CD4-positive, alpha-beta T cell treated with Interleukin-21 for 1 hour (primary cell): ENCODE results near the gene EN2.
"Not testable (repeated sequence)": the region's sequence is repeated elsewhere in the genome, so short reads cannot be mapped to it uniquely, and the experiment has no call there.

ENCODE experiments used
- DNase-seq: peaks from one replicate; pipeline ENCODE4 v3.0.0-alpha.2; 2020

EN2 gene

DNA sequence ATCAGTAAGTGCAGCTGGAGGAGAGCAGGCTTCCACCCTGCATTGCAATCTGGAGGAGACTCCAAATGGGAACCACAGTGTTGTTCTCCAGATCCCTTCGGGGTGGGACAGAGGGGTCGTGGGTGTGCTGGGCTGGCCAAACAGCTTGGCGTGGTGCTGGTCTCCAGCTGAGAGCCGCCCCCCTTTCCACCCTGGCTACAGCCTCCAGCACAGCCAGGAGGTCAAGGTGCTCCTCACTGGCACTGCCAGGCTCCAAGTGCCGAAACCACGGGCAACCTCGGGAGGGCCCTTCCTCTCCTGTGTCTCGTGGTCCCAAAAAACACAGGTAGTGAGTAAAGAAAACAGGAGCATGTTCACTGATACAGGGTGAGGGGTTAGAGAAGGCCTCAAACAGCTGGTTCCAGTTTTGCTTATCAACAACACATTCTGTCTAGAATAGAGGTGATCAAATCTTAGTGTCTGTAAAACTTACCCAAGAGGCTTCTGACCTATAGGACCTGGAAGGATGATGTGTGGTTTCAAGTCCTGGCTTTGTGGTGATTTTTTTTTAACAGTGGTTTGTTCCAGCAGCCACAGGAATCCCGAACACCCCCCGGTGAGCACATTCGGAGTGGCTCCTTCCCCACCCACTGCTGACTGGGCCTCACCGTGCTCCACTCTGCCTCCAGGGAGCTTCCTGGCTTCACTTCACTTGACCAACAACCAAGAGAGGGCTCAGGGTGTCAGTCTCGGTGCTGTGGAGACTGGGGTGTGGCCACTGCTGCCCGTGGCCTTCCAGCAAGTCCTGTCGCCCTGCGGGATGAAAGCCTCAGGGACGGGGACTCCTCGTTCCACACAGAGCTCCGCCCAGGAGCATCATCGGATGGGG is 31.2 kb upstream of the EN2 start:
- no peak for DNase-seq

DNA sequence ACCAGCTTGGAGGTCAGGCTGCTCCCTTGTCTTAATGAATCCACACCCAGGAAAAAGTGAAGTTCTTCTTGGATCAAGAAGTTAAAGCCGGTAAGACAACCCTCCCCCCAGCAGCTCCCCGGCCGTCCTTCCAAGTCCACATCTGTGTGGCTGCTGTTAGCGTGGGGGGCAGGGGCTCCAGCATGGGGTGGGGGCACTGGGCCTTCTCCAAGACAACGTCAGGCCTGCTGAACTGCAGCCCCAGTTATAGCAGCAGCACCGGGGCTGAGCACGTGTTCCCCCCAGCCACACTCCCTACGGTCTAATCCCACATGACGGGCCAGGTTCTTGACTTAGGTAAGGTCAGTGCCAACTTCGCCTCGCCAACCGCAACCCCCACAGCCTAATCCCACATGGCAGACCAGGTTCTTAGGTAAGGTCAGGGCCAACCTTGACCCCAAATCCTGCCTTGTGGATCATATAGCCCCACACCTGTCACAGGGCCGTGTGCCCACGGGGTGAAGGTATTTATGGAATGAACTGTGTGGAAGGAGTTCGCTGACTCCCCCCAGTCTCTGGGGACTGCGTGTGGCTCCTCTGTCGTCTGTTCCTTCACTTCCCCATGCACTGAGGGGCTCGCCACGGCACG is 30.4 kb upstream of the EN2 start:
- DNase-seq: no peak

DNA sequence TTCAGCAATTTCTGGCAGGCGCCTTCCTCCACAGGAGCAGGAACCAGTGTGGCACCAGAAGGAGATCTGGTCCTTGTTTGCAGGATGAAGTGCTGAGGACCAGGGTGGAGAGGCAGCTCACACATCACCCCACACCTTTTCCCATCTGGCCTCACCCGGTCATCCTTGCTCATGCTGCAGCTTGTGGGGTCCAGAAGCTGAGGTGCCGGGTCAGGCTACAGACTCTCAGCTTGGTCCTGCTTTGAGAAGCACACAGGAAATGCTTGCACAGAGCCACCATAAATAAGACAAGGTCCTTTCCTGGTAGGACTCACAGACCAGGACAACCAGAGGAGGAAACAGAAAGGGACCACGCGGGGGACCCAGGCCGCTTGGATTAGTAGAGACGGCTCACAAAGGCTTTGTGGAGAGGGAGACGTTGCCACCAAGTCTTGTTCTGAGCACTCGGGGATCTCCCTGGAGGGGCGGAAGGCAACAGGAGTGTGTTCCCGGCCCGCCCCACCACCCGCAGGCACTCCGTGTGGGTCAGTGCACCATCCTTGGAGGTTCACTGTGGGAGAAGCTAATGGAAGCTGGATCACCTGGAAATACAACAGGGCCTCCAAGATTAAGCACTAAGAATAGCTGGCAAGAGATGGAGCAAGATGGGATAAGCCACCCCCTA is 29.6 kb upstream of the EN2 start:
- no peak for DNase-seq

DNA sequence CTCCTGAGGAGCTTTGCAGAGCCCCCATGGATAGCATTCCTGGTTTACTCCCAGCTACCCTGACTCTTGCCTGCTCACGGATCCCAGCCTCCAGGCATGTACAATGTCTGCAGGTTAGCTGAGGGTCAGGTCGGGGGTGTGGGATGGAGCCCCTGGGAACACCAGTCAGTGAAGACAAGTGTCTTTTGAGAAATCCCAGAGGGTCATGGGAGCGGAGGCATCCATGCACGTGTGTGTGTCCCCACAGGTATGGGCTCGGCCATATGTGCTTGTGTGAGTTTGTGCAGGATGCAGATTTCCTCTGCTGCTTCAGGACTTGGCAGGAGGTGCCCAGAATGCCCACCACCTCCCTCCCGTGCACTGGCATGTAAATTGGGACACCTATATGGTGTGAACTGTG is 28.3 kb upstream of the EN2 start:
- no peak for DNase-seq

DNA sequence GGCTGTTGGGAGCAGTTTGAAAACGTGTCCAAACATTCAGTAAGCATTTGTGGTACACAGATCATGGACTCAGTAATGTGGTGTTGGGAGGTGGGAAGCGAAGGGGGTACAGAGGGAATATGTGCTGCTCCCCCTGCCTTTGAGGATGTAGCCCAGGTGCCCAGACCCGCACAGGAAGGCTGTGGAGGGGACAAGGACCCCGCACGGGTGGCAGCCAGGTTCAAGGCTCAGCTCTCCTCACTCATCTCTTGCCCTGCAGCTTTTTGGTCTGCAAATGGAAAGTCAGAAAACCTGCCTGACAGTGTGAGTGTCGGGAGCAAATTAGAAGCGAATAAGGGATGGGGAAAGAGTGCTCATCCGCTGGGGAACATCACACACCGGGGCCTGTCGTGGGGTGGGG is 27.3 kb upstream of the EN2 start:
- no peak for DNase-seq

DNA sequence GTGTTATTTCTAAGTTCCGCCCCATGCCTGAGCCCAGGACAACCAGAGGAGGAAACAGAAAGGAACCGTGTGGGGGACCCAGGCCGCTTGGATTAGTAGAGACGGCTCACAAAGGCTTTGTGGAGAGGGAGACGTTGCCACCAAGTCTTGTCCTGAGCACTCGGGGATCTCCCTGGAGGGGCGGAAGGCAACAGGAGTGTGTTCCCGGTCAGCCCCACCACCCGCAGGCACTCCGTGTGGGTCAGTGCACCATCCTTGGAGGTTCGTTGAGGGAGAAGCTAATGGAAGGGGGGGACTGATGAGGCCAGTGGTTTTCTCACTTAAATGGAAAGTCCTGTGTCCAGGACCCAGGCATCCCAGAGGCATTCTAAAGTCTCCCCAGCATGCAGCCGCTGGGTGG is 26.7 kb upstream of the EN2 start:
- no peak for DNase-seq

DNA sequence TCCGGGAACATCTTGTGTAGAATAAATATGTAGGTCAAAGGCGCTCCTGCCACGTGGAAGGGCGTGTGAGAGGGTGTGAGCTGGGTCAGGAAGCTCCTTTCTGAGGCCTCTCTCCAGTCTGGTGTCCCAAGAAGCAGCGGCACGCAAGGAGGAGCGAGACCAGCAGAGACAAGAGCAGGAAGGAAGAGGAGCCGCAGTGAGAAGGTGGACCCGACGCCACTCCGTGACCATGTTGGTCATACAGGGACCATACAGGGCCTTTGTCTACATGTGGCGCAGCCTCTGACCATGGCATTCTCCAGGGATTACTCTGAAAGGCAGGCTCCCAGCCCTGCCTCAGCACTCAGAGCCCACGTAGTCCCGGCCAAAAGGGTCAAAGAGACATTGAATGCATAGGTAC is 26.2 kb upstream of the EN2 start:
- no peak for DNase-seq

DNA sequence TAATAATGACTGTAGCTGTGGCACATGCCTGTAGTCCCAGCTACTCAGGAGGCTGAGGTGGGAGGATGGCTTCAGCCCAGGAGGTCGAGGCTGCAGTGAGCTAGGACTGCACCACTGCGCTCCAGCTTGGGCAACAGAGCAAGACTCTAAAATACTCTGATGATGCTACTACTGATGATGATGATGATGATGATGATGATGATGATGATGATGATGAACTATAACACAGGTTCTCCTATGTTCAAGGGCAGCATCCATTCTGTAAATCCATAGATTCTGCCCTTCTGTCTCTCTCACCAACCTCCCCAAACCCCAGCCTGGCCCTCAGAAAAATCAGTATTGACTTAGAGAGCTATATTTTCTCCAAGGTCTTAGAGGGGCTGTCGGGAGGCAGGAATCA is 22.8 kb upstream of the EN2 start:
- no peak for DNase-seq

DNA sequence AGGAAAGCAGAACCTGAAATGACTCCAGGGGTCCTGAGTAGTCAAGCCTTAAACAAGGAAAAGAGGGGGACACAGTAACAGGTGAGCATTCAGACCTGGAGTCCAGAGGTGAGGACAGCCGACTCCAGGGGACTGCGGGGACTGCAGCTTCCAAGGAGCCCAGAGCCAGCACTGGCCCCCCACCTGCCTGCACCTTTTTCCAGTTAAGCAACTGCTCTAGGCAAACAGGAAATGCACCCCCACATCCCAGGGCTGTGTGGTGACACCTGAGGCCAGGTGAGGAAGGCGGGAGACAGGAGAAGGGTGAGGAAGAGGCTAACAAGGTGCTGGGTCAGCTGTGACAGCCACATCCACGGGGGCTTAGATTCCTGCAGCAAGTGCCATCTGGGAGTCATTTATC is 20.1 kb upstream of the EN2 start:
- no peak for DNase-seq

DNA sequence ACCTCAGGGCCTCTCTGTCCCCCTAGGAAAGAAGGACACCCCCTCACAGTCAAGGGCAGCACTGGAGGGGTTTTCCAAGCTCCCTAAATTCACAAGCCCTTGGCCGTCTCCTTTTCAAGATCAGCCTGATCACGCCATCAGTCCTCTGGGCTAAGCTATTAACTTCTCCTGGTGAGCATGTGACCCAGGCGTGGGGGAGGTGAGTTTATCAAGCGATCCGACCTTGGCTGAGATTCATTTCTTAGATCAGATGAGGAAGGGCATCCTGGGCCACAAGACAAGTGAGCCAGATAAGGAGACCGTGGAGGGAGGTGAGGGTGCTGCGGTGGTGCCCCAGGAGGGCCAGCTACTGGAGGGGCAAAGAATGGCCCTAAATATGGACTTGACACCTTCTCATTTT is 19.2 kb upstream of the EN2 start:
- DNase-seq: no peak

DNA sequence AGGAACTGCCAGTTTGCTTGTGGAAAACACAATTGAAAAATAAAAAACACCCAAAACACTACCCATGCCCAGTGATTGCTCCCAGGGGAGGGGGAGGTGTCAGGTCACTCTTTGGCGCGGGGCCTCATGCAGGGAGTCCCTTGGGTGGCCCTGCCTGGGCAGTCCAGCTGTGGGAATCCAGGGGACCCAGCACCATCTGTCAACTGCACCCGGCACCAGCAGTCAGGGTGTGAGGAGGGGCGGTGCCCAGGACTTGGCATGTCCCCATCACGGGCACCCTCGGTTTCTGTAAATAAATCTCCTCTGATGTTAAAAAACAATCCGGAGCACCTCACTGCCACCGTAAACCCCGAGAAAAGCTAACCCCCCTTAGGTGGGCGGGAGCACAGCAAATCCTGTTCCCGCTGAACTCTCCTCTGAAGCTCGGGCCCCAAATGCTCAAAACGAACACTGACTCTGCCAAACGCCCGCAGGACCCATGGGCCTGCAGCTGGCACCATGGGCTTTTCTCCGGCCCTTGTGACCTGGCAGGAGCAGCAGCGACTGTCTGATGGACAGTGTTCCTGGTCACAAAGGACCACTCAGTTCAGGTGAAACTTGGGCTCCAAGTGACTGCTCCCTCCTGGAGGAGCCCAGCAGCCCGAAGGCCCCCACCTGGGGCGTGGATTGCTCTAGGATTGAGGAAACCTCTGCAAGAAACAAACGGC is 18.5 kb upstream of the EN2 start:
- no peak for DNase-seq

DNA sequence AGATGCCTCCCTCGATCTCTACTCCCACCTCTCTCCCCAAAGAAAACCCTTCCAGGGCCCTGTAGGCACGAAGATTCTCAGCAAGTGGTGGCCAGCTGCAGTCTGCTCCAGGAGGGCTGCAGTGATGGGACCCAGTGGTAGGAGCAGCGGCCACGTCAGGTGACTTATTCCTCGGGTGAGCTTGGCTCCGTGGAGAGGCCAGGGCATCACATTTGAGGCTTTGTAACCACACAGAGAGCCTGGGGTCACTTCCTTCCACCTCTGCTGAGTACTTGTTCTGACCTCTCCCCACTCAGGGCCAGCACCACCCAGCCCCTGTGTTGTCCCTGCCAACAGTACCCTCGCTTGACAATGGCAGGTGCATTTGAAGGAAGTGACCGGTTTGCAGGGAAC is 17.9 kb upstream of the EN2 start:
- DNase-seq: no peak

DNA sequence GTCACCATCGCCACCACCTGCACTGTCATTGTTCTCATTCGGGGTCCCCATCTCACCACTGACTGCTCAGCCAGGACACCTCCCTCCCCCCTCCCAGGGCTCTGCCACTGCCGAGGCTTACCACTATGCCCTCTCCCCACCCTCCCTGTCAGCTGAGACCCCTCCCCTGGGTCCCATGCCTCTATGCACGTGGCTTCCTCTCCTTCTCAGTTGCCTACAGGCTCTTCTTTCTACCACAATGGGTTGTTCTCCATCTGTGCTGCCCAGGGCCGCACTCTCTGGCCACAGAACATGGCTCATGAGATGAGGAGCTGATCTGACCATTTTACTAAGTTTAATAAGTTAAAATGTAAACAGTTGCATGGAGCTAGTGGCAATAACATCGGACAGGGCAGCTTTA is 16.1 kb upstream of the EN2 start:
- no peak for DNase-seq

DNA sequence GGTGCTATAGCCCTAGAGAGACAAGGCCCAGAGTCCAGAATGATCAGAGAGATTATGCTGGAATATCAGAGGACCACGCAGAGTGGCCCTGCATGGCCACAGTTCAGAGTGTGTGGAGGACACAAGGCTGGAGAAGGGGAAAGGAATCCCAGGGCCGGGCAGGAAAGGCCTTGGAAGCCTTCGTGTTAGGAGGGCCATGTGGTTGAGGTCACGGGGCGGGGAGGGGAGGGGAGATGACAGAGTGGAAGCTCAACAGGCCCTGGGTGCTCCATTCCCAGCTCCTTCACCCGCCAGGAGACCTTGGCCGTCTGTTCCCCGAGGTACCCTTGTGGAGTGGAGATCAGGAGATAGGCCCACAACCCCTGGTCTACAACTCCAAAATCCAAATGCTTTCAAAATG is 13.2 kb upstream of the EN2 start:
- DNase-seq: no peak

DNA sequence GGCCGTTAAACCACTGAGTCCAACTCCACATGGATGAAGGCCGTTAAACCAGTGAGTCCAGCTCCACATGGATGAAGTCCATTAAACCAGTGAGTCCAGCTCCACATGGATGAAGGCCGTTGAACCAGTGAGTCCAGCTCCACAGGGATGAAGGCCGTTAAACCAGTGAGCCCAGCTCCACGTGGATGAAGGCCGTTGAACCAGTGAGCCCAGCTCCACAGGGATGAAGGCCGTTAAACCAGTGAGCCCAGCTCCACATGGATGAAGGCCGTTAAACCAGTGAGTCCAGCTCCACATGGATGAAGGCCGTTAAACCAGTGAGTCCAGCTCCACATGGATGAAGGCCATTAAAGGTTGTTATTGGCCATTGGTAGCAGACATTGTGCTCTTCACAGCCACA is 12.3 kb upstream of the EN2 start:
- not testable (repeated sequence) for DNase-seq

DNA sequence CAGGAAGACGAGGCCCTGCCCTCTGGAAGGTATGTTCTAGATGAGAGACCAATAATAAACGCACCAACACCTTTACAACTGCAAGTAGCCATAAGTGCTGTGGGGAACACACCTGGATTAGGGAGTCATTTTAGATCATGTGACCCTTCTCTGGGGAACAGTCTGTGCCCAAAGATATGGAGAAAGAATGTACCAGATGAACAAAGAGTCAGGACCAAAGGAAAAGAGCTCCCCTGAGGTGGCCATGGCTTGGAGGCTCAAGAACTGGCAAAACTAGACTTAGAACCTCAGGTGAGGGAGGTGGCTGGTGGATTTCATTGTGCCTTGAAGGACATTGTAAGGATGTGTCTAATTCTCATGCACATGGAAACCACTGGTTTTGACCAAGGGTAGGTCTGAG is 10.3 kb upstream of the EN2 start:
- no peak for DNase-seq

DNA sequence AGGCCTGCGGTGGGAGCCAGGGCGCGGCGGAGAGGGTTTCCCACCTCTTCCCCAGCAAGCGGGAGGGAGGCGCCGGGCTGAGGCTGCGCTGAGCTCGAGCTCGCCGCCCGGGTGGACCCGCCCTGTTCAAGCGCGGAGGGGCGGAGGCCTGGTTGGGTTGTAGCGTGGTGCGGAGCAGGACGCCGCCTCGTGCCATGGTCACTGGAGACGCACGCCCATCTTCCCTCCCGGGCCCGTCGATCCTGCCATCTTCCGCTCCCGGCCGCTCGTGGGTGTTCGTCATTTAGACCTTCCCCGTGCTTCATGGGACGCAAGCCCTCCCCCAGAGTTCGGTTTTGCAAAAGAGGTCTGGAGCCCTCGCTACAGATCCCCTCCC is 9.3 kb upstream of the EN2 start:
- no peak for DNase-seq

DNA sequence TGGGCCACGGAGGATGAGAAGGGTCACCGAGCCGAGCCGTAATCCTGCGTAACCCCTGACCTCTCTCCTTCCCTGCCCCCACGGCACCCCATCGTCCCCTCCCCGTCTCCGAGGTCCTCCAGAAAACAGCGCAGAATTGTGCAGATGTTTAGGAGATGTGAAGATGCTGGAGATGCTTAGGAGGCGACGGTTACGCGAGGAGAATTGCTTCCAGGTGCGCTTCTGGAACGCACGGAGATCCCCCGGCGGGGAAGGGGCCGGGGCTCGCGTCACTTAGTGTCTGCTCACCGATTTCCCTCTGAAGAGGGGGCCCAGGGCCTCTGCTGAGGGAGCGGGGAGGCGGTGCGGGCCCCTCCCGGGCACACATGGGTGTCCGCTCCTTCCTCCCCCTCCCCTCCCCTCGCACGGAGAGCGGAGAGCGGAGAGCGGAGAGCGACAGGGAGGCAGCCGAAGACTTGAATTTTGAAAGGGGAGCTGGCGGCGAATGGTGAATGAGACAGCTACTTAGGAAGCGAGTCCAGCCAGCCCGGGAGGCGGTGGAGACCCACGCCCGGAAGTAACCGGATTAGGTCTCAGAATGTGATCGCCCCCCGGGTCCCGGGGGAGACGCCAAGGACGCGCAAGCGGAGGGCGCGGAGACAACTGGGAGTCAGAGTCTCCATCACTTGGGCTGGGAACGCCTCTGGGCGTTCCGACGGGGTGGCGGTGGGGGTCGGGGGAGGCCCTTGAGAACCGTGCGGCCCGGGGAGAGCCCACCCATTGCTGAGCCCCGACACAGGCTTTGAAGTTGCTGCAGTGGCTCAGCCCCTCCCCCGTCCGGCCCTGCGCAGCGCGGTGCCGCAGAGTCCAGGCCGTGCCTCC is 8.7 kb upstream of the EN2 start:
- no peak for DNase-seq

DNA sequence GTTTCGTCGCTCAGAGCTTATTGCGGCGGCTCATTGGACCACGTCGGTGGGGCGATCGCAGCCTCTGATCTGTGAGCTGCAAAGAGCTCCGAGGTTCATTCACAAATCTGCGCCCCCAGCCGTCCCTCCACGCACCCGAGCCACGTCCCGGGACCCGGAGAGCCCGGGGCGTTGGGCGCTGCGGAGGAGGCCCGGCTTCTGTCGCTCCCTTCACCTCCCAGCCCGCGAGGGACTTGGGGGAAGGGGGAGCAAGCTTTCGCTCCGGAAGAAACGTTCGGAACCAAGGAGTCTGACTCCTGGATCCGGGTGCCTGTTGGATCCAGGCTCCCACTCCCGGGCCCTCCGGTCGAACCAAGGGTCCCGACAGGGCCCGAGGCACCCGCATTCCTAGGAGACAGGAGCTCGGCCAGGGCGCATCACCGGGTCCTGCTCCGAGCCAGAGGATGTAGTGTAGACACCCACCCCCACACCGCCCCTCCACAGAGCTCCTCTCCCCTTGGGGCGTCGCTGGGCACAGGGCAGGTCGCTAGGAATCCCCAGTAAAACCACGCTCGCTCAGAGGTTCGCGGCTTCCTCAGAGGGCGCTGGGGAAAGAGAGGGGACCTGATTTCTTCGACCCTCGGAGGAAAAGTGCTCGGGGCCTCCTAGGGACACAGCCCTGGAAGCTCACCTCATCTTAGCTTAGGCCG is 7.9 kb upstream of the EN2 start:
- no peak for DNase-seq

DNA sequence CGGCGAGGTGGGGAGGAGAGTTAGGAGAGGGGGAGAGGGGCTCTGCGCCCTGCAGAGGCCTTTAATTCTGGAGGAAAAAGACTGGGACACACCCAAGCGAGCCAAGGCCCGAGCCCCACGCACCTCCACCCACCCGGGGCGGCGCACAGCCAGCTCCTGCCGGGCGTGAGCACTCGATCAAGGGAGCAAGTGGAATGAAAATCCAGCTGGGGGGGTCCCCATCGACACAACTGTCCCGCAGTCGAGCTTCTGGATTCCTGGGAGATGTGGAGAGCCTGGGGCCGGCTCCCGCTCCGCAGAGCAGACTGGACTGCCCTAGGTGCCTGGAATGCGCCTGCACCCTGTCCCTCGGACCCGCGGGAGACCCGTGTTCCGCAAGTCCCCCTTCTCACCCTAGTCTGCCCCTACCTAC is 7.4 kb upstream of the EN2 start:
- no peak for DNase-seq

DNA sequence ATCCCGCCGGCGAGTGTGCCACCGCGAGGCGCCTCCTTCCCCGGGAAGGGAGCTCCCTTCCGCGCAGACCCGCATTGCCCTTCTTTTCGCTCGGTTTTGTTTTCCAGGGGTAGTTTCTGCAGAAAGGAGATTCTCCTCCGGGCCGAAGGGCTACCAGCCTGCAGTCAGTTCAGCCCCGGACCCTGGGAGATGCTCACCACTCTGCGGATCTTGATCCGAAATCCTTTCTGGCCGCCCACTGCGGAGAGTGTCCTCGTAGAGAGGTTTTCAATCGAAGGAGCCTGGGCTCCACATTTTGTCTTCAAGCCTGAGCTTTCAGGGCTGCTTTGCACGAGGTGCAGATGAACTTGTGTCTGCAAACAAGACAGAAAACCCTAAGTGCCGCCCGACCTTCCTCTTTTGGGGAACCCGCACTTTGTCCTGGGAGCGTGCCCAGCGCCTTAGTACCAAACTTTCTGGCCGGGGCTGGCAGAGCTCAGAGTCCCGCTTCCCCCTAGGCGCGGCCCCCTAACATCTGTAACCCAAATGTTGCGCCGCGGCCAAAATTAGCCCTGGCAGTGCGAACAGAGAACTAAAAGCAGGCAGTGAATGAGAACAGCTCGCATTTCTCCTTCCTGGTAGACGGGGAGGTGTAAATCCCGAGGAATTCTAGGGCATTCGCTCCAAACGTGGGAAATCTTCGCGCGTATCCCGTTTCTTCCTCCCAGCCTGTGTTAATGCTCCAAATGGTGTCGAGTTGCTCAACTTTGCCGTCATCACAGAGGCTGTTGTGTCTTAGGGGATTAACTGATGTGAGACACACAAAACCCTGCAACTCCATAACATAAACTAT is 6.7 kb upstream of the EN2 start:
- no peak for DNase-seq
